Activated CD4-positive, CD25-positive, alpha-beta regulatory T cell treated with anti-CD3 and anti-CD28 coated beads, Interleukin-2, amount 50 U/mL, for 16 hours (primary cell): ENCODE results near the gene OIT3.

Experiments used
- DNase-seq: peaks from one replicate; pipeline ENCODE4 v3.0.0-alpha.2; 2020; ENCODE audit warnings: low read depth, low spot score

OIT3 gene

DNA sequence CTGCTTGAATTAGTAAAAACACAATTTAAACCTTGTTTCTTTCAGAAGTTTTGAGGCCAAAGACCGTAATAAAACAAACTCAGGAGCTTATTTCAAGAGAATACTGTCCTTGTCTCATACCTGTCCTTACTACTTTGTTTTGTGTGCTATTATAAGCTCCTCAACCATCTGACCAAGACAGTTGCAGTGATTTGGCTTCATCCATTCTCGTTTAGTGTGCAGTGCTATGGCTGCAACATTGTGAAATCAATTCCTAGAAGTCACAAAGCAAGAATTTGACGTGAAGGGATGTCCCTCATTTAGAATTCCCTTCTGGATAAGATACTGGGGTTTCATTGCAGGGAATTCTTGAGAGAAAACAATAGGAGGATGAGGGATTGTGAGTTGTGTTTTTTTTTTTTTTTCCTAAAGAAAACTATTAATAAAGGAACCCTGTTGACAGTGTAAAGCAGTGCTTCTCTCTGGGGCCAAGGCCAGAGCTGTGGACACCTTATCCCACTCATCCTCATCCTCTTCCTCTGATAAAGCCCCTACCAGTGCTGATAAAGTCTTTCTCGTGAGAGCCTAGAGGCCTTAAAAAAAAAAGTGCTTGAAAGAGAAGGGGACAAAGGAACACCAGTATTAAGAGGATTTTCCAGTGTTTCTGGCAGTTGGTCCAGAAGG lies at the start of gene OIT3:
OIT3 (plus strand) TSS at position 604 of the 663 bp plus-strand sequence. CDS start 60 bp downstream, outside the sequence.
- DNase-seq = no peak

DNA sequence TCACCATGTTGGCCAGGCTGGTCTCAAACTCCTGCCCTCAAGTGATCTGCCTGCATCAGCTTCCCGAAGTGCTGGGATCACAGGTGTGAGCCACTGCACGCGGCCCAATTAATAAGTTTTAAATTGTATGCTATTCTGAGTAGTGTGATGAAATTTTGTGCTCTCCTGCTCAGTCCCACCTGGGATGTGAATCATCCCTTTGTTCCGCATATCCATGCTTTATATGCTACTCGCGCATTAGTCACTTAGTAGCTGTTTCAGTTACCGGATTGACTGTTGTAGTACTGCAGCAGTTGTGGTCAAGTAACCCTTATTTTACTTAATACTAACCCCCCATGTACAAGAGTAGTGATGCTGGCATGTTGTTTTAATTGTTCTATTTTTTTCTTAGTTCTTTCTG lies 47.3 kb upstream of the OIT3 start:
- no peak for DNase-seq

DNA sequence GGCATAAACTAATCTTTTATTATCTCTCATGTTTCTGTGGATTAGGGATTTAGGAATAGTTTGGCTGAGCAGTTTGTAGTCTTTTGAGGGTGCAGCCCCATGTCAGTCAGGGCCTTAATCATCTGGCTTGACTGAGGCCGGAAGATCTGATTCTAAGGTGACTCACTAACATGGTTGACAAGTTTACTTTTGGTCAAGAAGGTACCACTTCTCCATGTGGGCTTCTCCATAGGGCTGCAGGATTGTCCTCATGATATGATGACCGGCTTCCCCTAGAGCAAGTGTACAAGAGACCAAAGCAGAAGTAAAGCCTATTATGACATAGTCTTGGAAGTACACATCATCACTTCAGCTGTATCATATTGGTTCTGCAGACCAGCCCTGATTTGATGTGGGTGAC lies 45.9 kb upstream of the OIT3 start:
- DNase-seq = no peak

GRCh38 chr10:72850861-72851260 lies 42.7 kb upstream of the OIT3 start:
- DNase-seq = no peak

- DNase-seq = no peak
These were observed 42.0 kb upstream of the OIT3 start for GRCh38 chr10:72851509-72851908.

DNA sequence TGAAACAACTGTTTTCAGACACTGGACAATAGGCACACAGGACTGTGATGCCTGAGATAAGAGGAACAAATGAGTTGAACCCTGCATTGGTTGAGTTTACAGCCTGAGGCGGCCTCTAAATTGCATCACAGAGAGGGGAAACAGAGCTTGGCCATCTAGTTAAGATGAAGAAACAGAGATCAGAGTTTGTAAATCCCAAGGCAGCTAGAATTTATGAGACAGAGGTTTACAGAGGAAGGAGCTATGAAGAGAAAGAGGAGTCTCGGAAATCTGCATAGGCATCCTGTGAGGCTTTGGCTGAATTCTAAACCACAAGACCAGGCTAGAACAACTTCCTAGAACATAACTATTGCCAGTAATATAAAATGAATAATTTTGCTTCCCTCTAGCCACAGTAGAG lies 41.0 kb upstream of the OIT3 start:
- DNase-seq = no peak

DNA sequence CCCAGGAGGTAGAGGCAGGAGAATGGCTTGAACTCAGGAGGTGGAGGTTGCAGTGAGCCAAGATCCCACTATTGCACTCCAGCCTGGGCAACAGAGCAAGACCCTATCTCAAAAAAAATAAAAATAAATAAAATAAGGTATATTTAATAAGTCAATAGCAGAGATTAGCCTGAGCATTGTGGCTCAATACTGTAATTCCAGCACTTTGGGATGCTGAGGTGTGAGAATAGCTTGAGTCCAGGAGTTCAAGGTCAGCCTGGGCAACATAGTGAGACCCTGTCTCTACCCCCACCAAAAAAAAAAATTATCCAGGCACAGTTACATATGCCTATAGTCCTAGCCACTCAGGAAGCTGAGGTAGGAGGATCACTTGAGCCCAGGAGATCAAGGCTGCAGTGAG lies 38.4 kb upstream of the OIT3 start:
- no peak for DNase-seq

DNA sequence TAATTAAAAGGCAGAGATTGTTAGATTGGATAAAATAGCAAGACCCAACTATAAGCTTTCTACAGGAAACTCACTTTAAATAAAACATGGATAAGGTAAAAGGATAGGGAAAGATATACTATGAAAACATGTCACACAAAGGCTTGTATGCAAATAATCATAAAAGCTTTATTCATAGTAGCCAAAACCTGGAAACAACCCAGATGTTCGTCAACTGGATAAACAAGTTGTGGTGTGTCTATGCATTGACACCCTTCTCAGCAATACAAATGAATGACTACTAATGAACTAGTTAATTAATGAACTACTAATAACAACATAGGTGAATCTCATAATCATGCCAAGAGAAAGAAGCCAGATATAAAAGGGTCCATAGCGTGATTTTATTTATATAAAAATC lies 37.7 kb upstream of the OIT3 start:
- DNase-seq = no peak

DNA sequence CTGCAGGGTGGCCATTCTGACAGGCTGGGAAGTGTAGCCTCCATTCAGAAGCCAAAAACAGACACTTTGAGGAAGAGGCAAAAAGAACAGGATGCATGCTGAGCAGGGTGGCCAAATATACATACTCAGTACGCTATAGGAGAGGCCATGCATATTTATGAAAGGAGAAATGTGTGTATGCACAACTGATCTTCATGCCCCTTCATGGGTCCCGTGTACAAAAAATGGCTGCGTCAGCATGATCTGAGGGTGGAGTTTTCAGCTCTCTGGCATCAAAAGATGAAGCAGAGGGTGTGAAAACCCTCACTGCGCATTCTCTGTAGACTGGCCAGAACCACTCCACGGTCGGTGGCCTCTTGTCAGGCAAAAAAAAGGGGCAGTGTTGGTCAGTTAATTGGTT lies 35.5 kb upstream of the OIT3 start:
- no peak for DNase-seq

- DNase-seq = no peak
These were observed 30.6 kb upstream of the OIT3 start for GRCh38 chr10:72862957-72863356.

DNA sequence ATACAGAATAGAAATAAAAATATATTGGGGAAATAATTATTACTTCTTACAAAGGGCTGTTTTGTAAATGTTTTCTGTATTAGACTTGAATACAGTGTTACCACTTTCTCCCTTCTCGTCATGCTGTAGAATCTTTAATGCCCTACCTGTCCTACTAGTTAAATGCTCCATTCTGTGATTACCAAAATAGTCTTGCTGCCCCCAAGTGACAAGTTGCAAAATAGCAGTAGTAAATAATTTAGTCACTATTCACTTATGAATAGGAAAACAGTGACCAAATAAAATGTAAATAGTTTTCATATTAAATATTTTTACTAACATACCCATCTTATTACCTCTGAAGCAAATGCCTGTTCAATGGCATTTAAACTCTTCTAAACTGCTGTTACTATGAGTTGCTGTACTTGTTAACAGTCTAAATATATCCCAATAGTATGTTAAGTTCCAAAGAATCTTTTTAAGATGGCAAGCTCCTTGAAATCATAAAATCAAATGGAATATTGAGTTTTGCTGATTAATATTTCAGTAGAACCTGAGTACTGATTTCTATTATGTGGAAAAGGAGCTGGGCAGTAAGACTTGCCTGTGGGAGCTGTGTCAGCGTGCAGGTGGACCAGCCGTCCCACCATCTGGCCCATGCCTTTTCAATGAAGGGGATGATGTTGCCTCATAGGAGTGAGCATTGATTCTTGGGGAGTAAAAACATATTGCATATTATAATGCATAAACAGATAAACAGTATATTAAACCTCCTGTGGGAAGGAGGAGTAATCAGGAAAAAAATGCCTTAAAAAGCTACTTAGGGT lies 18.1 kb upstream of the OIT3 start:
- no peak for DNase-seq

DNA sequence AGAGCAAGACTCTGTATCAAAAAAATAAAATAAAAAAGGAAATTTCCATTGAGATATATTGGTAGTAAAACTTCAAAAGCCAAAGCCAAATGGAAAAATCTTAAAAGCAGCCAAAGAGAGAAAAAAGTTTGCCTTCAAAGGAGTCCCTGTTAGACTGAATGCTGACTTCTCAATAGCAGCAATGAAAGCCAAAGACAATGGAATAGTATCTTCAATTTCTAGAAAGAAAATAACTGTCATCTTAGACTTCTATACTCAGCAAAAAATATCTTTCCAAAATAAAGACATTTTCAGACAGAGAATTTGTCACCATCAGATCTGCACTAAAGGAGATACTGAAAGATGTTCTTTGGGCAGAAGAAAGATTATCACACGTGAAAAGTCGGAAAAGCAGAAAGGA lies 14.3 kb upstream of the OIT3 start:
- DNase-seq = no peak

GRCh38 chr10:72881291-72881690 lies 12.2 kb upstream of the OIT3 start:
- no peak for DNase-seq

DNA sequence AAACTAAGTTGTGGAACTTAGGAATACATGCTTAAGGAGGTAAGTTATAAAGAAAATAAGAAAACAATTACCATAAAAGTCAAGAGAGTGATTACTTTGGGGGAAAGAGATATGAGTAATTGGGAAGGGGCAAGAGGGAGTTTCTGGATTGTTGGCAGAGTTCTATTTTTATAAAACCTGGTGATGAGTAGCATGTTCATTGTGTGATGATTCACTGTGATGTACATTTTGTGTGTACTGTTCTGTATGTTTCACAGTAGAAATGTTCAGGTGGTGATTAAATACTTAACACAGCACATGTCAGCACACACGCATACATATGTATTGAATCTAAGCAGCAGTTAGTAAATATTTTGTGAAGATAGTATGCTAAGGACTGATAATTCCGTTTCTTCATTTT lies 9.7 kb upstream of the OIT3 start:
- DNase-seq = no peak

DNA sequence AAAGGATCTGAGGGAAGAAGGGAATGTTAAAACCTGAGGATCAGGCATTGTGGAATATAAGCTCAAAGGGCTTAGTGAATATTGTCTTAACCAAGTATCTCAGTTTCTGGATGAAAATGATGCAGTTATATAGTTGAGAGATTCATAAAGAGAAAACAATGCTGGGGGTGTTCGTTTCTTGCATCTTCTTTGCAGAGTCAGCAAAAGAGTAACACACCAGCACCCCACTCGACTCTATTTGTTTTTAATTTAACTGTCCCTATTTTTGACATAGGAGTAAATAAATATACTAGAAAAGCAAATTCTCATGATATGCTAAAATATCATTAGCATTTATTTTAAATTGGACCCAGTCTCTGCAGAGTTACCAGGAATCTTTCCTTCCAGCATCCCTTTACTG lies 7.6 kb upstream of the OIT3 start:
- no peak for DNase-seq

DNA sequence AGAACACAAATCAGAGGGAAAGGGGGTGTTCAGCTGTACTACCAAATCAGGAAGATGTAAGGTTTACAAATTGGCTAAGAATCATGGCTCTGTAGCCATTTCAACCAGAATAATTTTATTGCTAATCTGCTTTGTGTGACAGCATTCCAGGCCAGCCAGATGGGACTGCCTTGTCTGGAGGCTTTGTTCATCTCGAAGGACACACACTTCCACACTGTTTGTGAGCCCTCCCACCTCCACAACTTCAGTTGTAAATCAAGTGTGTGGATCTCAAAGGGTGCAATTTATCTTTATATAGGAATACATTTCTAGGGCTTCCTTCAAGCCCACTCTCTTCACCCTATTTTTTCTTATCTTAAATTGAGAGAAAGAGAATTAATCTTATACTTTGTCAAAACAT lies 6.9 kb upstream of the OIT3 start:
- DNase-seq = no peak

DNA sequence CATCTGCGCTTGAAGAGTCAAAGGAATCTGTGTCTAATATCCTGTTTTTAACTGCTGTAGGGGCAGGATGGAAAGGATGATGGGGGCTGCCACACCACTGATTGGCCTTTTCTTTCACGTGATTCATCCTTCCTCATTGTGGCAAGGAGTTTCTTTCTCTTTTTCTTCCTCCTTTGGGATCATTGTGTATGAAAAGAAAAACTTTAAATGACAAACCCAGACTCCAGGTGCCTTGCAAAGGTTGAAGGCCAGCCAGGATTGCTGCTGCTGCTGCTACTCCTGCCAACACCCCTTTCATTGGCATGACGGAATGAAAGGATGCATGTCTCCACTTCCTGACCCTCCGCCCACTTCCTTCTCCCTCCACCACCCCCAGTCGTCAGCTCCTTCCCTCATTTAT lies 6.5 kb upstream of the OIT3 start:
- DNase-seq = no peak

GRCh38 chr10:72888151-72888638 lies 5.3 kb upstream of the OIT3 start:
- DNase-seq = no peak

DNA sequence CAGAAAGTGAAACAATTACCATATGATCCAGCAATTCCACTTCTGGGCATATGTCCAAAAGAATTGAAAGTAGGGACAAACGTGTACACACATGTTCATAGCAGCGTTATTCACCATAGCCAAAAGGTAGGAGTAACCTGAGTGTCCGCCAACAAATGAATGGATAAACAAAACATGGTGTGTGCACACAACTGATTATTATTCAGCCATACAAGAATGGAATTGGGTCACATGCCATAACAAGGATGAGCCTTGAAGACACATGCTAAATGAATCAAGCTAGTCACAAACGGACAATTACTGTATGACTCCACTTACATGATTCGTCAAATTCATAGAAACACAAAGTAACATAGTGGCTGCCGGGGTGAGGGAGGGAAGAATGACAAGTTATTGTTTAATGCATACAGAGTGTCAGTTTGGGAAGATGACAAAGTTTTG lies 4.1 kb upstream of the OIT3 start:
- DNase-seq = no peak

- no peak for DNase-seq
These were observed 3.5 kb upstream of the OIT3 start for GRCh38 chr10:72890086-72890485.

- DNase-seq = no peak
These were observed 1.8 kb downstream of the OIT3 start for GRCh38 chr10:72895236-72895850.

DNA sequence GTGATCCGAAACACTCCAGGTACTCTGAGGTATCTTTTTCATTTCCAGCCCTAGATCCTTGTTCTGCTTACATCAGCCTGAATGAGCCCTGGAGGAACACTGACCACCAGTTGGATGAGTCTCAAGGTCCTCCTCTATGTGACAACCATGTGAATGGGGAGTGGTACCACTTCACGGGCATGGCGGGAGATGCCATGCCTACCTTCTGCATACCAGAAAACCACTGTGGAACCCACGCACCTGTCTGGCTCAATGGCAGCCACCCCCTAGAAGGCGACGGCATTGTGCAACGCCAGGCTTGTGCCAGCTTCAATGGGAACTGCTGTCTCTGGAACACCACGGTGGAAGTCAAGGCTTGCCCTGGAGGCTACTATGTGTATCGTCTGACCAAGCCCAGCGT lies 5.1 kb downstream of the OIT3 start:
- no peak for DNase-seq

GRCh38 chr10:72899545-72899944 lies 6.0 kb downstream of the OIT3 start:
- DNase-seq = no peak
